Lower leg skin (tissue), 4 donors: ENCODE results near the gene CCL7. TPM values are rescaled to one million over a fixed set of nuclear protein-coding genes. Genes with fewer than 3 reads are reported as not detected.

Experiments
- DNase-seq, 2 donors: peaks; one replicate each; pipeline ENCODE4 v3.0.0-alpha.2; 2019; ENCODE audit warnings: low spot score in 2 of 2
- H3K4me3 ChIP-seq: fragments of 200-600 bp; sonication (generic); 2 replicates; pipeline ENCODE4 v1.5.1; 2017; ENCODE audit warnings: mild to moderate bottlenecking, low read depth; ENCODE audit not compliant: poor library complexity, severe bottlenecking
- CTCF ChIP-seq, 3 donors: fragments of 450-650 bp; IDR thresholded peaks; one replicate each; pipeline ENCODE4 v1.5.1; 2016; ENCODE audit warnings: antibody characterized with exemption in 3 of 3, mild to moderate bottlenecking in 3 of 3, moderate library complexity in 2 of 3
- POLR2A ChIP-seq, 2 donors: fragments of 450-650 bp; IDR thresholded peaks; one replicate each; pipeline ENCODE4 v1.6.1; 2016 to 2017; ENCODE audit warnings: antibody characterized with exemption in 2 of 2, mild to moderate bottlenecking in 1 of 2, moderate library complexity in 1 of 2
- WGBS, 2 donors: methylation state at CpG; one replicate each; pipeline ENCODE4 v1.1.5; 2018; 5-methylcytosine and 5-hydroxymethylcytosine counted together
- intact Hi-C: fragments of 100-400 bp; cut with DNase I; formaldehyde crosslinking; loops from one replicate; pipeline ENCODE4 v1.15.0; 2023; ENCODE audit warnings: low total_unique reads
- total RNA-seq, 4 donors: library from RNA; depleted of rRNA; stranded (reverse); fragments of >200 nt; gene quantifications; one replicate each; pipeline ENCODE4 v1.1.0, GENCODE V29; 2016

CCL7 gene
- total RNA-seq, 4 donors from 2014 or later: not detected

DNA sequence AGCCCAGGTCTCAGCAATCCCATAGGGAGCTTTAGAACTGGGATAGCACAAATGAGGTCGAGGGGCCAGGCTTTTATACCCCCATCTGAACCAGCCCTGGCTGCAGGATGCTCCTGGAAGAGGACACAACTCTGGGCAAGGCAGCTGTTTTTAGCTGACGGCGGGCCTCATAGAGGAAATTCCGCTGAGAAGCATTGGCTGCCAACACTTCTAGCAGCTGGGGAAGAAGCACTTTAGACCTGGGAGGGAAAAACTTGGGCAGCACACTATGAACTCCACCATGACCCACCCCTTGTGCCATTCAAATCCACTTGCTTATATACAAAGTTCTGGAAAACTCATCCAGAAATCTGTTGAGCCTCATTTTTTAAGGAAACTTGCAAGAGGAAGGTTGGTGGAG, 20.6 kb downstream of the CCL7 start:
- intact Hi-C loops: no loop called here
- DNase-seq: no peak
- no peak for TF ChIP-seq CTCF (IDR thresholded peaks at IDR 0.05)
- no peak for TF ChIP-seq POLR2A (IDR thresholded peaks at IDR 0.05)
- 77% methylated on average over 4 of the region's 4 CpGs for WGBS, 2 donors
- H3K4me3 ChIP-seq: no peak overlapping the region

DNA sequence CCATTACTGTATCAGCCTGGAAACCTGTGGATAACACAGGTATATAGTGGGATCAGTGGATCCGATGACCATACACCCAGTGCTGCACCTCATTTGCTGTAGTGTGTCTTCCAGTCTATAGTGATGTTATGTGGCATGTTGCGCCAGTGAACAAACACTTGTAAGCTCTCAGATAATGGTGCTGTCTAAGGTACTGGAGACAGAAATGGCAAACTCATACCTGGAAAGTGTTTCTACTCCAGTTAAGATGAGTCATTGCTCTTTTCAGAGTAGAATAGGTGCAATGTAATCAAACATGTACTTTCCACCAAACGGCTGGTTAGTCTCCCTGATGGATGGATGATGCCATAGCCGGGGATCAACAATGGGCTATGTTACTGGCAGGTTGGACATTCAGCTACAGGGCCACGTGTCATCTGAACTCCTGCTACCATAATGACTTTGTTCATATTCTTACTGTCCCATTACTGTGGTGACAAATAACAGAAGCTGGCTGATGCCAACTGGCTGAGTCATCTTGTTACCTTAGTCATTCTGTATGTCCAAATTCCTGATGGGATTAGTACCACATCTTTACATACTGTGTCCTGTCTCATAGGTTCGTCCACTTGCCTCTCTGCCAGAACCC, 21.8 kb downstream of the CCL7 start:
- intact Hi-C loops: no loop called here
- no peak for DNase-seq
- whole genome bisulfite sequencing, 2 donors: 81 to 84% methylated on average over 6 of the region's 6 CpGs

DNA sequence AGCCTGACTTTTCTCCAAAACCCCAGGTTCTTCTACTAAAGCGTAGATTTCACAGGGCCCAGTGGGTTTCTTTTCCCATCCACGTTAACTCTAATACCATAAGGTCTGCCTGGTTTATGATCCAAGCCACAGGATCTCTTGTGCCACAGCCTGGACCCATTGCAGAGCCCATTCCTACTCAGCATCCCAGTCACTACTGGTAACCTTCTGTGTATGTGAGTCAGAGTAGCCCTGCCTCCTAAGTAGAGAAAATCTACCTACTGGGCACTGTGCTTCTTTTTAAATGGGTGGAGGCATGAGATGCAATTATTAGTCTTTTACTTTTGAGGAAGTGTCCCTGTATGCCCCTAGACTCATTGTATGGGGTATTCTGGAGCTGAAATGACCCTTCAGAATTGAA, 29.0 kb downstream of the CCL7 start:
- TF ChIP-seq POLR2A (IDR thresholded peaks at IDR 0.05) (no peak), CTCF (IDR thresholded peaks at IDR 0.05) (no peak)
- H3K4me3 ChIP-seq: no peak overlapping the region
- intact Hi-C loops: no loop called here
- DNase-seq: peak in 1 of 2 donors; percentile 31
- WGBS, 2 donors: 83 to 87% methylated on average over 2 of the region's 2 CpGs

More for the DNA sequence above, 21.8 kb downstream of the CCL7 start:
- no peak overlapping the region for H3K4me3 ChIP-seq
- no peak for TF ChIP-seq CTCF (IDR thresholded peaks at IDR 0.05)
- TF ChIP-seq POLR2A (IDR thresholded peaks at IDR 0.05): no peak

GRCh38 chr17:34299956-34300577, 30.0 kb downstream of the CCL7 start:
- no peak overlapping the region for H3K4me3 ChIP-seq
- intact Hi-C loops: no loop called here
- no peak for TF ChIP-seq POLR2A (IDR thresholded peaks at IDR 0.05)
- no peak for TF ChIP-seq CTCF (IDR thresholded peaks at IDR 0.05)
- 38 to 61% methylated on average over 3 of the region's 3 CpGs for WGBS, 2 donors
- peak in 1 of 2 donors; percentile 20 for DNase-seq

DNA sequence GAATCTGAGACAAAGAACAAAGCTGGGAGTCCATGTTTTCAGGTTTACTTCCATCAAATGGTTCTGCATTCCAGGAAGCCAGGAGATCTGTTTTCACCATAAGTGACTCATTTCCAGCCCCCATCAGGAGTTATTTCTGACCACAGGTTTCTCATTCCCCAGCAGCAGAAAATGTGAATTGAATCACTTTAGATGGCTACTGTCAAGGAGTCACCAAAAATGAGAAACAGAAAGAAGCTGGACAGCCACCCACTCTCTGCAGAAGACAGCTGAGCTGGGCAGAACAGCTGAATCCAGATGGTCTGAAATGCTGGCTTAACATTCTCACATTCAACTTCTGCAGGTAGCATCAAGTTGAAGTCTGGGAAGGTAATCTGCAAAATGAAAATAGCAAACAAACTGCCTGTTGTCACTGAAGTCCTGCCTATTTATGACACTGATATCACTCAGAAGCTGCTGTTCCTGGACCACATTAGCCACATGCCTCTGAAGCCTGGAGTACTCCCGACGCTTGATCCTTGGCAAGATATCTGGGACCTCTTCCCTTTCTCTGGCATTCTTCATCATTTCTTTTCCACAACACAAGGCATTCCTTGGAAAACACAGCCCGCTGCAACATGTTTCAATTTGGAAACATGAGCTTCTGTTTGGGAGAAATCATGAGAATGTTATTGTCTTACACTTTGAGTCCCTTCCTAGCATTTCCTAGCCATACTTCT, 30.8 kb downstream of the CCL7 start:
- intact Hi-C loops: no loop called here
- 33 to 40% methylated on average over 3 of the region's 3 CpGs for WGBS, 2 donors
- no peak overlapping the region for H3K4me3 ChIP-seq
- TF ChIP-seq POLR2A (IDR thresholded peaks at IDR 0.05) (no peak), CTCF (IDR thresholded peaks at IDR 0.05) (no peak)
- DNase-seq: peak in 1 of 2 donors; percentile 71
